Subcutaneous adipose tissue (tissue), 4 donors: ENCODE data around the gene MYH4. TPM values are rescaled to one million over a fixed set of nuclear protein-coding genes. Genes with fewer than 3 reads are reported as not detected.

Experiments used
- total RNA-seq, 4 donors: library from RNA; depleted of rRNA; stranded (reverse); fragments of >200 nt; gene quantifications; one replicate each; pipeline ENCODE4 v1.1.0, GENCODE V29; 2016
- TF ChIP-seq, protein P1 (sequence below): fragments of 450-650 bp; IDR thresholded peaks from one replicate; pipeline ENCODE4 v1.5.1; 2016; ENCODE audit warnings: low read depth, mild to moderate bottlenecking, control low read depth, antibody characterized with exemption, moderate library complexity

MYH4 gene
- total RNA-seq, 4 donors from 2014 or later, result not detected

DNA sequence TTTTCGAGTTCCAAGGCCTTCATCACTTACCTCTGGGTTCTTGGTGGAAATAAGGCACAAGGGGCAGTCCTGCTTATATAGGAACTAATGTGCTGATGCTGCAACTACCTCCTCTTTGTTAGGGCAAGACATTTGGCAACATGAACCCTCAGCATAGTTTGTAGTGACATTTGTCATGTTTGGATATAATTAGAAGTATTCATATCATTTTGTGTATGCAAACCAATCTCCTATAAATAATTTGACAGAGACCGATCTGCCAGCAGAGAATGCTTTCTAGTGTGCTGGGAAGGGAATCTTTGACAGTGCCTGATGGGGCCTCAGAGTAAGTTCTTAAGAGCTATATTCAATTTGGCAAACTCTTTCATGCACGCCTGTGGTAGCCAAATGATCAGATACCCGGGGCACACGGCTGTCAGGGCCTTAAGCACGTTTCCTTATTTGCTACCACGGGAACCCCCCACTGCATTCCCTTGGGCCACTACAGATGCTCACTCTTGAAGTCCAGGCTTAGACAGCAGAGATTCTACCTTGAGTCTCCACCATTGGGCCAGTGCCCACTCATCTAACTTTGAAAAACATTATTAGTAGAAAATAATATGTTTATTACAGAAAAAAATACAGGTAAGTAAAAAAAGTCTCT, 47.3 kb downstream of the MYH4 start, which contains the start of gene MYH8:
TSS of gene MYH8 (minus strand) at position 51 of the 643 bp plus-strand sequence. CDS start 1,723 bp downstream, outside the sequence.
- TF ChIP-seq, protein P1, sequence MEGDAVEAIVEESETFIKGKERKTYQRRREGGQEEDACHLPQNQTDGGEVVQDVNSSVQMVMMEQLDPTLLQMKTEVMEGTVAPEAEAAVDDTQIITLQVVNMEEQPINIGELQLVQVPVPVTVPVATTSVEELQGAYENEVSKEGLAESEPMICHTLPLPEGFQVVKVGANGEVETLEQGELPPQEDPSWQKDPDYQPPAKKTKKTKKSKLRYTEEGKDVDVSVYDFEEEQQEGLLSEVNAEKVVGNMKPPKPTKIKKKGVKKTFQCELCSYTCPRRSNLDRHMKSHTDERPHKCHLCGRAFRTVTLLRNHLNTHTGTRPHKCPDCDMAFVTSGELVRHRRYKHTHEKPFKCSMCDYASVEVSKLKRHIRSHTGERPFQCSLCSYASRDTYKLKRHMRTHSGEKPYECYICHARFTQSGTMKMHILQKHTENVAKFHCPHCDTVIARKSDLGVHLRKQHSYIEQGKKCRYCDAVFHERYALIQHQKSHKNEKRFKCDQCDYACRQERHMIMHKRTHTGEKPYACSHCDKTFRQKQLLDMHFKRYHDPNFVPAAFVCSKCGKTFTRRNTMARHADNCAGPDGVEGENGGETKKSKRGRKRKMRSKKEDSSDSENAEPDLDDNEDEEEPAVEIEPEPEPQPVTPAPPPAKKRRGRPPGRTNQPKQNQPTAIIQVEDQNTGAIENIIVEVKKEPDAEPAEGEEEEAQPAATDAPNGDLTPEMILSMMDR, result no peak

DNA sequence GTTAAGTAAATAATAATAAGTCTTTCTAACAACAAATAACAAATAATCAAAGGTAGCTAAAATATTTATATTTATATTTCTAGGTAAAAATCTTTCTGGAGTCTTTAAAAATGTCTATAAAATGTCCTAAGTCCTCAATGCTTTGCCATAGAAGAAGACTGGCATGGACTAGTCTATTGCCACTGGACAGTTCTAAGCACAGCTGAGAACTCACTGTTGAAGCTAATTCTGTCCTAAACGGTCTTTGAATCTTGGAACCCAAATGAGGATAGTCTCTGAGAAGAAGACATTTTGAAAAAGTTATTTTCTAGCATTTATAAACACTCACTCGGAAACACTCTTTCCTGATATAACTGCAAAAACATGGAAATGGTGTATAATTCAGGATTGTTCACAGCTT, 48.1 kb downstream of the MYH4 start:
- TF ChIP-seq, protein P1, result no peak

DNA sequence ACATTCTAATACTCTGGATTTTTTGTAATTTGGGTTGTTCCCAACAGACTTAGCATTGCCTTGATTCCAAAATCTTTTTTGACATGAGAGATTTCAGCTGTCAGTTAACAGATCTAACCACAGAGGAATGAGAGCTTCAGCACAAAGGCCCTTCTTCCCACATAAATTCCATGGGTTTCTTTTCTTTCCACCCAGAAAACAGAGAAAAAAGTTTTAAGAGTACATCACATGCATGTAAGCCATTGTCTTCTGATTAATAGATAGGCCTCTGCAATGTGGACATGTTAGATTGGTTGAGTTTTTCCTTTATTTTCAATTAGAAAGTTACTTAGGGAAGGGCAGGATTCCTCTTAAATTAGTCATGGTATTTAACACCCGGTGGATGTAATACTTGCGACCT, 48.5 kb downstream of the MYH4 start:
- TF ChIP-seq, protein P1, result no peak

DNA sequence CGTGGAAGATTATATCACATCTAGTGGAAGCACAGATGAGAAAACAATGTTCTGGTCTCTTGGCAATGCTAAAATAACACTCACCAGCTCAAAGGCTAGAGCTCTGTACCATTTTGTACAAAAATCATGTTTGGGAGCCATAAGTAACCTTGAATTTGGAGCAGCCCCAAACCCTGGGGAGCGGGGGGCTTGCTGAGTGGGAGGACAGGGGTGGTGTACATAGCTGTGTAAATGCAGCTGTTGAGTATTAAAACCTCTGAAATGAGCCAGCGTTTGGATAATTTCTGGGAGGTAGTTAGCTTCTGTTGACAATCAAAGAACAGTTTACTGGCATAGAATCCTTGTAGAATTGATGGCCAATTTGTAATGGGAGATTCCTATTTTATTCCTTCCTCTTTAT, 51.9 kb downstream of the MYH4 start:
- TF ChIP-seq, protein P1, result no peak

DNA sequence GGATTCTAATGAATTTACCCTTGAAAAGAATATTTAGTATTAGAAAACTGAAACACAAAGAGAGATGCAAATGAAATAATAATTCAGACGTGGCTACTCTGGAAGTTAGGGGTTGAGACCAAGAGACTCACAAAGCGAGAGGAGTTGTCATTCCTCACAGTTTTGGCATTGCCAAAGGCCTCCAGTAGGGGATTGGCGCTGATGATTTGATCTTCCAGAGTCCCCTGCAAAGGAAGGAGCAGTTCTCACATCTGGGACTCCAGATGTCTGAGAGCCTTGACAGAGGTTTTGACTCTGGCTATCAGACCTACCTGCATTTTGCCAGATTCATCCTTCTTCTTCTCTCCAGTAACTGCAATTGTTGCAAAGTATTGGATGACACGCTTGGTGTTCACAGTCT, 54.2 kb downstream of the MYH4 start:
- TF ChIP-seq, protein P1, result no peak

DNA sequence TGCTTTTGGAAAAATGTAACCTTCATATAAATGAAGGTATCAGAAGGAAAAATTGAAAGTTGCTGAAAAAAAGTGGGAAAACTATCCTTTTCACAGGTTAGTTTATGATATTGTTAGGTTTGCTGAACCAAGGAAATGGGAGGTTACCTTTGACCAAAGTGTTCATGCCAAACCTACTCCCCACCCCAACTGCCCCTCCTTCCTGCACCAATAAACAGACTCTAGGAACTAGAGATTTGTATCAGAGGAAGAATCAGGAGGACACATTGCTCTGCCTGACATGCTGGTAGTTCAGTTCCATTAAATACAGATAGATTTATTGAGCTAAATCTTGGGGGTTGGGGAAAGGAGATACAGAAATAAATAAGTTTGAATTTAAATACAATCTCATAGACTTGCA, 65.8 kb downstream of the MYH4 start:
- TF ChIP-seq, protein P1, result no peak

DNA sequence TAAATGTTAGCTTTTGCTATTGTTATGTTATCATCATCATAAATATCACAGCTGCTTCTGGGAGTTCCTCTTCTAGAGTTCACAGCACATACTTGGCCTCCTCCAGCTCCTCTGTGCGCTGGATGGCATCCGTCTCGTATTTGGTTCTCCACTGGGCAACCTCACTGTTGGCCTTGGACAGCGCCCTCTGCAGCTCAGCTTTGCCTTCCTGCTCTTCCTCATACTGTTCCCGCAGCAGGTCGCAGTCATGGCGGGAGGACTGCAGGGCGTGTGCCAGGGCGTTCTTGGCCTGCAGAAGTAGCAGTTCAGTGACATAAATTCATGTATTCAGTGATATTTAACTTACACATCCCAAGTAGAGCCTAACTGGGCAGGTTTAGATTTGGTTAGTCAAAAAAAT, 71.0 kb downstream of the MYH4 start:
- TF ChIP-seq, protein P1, result no peak
